GM19372 (cell line): Measurements from ENCODE around the gene VSIR.

ENCODE experiments used
- ATAC-seq: cut with Tn5 transposase; IDR thresholded peaks from one replicate; pipeline ENCODE4 v1.9.1; 2021; ENCODE audit warnings: mild to moderate bottlenecking, low read depth, moderate library complexity; ENCODE audit not compliant: unreplicated experiment

VSIR gene

DNA sequence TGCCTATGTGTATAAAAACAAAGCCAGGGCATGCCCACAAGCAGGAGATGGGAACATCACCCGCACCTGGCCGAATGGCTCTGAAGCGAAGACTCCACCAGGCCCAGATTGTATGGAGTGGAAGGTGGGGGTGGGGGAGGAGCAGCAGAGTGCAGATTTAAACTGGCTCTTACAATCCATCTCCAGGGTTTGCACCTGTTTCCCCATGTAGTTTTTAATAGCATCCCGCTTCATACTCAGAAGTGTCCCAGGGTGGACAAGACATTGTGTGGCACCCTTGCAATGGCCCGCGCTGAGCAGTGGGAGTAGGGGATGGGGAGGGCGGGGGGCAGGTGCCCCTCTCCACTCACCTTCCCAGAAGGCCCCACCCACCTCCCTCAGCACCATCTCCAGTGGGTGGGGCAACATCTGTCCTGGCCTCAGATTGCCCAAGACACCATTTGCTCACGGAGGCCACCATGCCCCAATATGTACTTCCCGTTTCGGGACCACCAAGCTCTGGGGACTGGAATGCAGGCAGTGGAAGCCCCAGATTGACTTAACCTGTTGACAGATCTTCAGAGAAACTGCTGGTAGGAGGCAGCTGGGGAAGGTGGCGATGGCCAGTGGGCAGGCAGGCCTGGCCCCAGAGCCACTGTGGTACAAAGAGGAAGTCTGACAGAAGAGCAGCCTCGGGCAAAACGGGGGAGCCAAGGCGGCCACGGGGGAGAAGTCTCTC lies 23.0 kb downstream of the VSIR start:
- ATAC-seq, result no peak

DNA sequence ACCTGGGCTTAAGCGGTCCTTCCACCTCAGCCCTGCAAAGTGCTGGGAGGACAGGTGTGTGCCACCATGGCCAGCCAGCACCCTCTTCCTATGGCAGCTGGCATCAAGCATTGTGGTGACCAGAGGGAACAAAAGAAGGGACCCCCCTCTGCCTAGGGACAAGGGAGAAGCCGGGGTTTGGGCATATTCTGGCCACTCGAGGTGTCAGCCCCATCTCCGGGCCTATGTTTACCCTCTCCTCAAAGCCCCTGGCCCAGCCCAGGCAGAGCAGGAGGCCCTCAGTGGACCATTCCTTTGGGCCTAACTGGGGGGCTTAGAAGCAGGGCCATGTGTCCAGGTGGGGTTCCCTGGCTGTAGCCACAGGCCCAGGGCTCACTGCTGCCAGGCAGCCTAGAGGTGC lies 23.9 kb downstream of the VSIR start:
- no peak for ATAC-seq

DNA sequence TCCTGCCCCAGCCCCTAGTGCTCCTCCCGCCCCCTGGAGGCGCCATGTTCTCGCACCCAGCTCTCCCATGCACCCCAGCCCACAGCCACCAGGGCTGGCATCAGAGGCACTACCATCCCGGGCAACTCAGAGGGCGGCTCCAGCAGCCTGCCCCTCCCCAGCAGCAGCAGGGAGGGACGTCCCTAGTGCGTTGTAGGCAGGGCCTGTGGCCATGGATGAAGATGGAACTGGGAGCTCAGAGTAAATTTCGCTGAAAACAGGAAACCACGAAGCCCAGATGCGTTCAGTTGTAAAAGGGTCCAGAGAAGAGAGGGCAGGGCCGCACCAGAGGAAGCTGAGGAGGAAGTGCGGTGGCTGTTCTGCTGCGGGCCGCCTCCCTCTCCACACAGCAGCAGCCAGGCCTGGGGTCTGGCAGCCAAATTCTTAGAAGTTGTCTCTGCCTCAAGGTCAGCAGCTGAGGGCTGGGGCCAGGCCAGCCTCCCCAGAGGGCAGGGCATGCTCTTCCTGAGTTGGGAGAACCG lies 24.6 kb downstream of the VSIR start:
- ATAC-seq, result peak; percentile 72

DNA sequence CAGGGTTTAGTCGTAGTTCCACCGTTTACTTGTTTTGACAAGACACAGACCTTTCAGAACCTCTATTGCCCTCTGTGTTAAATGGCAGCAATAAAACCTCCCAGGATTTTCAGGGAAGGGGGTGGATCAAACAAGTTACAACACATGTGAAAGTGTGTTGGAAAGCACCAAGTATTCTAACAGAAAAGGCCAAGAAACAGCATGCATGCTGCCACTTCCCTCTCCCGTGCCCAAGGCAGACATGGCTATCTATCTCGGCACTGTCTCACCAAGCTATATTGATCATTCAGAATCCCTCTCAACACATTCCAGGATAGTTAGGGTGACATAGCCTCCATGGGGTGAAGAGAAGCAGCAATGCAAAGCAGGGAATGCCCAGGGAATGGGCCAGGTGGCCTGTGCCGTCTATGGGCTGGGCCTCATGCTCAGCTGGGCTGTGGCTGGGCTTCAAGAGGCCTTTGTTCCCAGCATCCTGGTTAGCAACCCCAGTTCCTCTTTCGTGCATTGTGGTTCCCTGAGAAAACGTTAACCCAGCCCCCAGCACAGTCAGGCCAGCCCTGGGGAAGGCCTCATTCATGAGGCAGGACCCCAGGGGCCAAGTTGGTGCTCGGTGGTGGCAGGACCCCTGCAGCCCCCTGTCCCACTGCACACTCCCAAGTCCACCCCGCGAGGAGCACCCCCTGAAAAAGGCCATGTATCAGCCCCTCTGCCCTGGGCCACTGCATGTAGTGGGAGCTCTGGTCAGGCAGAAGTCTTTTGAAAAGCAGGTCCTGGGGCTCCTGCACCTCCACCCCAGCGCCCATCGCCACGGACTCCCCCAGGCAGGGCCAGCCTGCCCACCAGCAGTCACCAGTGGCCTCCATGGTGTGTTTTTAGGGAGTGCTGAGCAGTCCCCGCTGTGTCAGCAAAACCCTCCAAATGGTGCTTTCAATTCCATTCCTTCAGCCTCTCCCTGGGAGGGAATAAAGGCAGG lies 25.5 kb downstream of the VSIR start:
- no peak for ATAC-seq

DNA sequence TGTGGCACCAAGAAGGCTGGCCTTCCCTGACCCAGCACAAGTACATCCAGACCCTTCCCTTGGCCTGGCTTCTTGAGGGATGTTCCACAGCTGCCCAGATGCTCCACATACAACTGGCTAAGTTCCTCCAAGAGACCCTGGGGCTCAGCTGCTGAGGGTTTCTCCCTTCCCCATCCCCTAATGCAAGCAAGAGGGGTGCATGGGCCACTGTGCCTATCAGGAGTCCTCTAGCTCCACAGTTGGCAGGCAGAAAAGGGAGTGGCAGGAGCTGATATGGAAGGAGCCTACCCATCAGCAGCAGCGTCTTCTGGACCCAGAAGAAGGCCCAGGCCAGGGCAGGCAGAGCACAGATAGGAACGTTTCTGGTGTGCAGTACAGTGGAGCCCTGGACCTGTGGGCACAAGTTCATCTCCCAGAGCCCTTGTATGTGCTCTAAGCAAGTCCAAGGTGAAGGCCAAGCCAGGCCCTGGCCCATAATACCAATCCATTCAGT lies 26.2 kb downstream of the VSIR start:
- no peak for ATAC-seq

DNA sequence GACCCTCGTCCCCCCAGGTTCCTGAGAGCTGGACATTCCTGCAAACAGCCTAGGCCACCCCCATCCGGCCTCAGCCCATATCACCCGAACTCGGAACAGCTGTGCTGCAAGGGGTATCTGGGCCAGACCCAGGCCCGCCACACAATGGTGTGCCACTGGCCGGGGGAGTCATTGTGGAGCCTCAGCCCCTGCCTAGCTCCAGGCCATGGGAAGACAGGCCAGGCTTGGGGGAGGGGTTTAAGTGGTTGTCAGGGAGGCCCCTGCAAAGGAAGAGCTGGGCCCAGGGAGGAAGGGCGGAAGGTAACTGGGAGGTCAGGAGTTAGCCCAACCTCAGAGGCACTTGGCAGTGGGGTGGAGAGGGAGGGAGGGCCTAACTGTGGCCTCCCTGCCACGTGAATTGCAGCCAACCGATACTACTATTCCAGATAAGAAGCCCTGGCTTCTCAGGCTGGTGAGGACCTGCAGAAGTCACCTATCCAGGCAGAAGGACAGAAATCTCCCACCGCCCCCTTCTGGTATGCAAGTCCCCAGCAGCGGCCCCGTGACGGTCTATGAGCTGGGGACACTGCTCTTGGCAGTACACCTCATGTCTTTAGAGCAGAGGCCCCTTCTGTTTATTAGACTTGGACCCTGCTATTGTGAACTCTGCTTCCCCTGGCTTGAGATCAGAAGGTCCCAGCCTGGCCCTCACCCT lies 26.8 kb downstream of the VSIR start:
- ATAC-seq, result no peak

DNA sequence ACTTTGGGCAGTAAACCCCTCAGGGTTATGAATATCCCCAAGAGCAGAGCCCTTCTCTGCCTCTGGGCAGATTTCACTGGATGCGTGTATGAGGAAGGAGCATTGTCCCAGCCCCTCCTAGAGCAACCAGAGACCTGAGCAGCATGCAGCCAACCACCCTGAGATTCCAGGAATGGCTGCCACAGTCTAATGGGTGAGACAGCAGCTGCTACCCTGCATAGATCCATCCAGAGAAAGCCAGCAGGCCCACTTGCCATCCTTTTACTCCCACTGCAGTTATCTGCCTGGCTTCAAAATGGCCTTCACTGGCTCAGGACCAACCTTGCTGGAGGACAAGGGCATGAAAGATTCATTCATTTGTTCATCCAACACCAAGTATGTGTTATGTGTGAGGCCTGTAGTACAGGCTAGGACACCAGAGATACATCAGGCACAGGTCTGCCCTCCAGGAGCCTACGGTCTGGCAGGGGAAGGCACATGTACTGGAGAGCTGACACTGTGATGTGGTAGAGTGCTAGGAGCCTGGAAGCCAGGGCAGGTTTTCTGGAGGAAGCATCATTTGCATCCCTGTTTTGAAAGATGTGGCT lies 27.6 kb downstream of the VSIR start:
- no peak for ATAC-seq

DNA sequence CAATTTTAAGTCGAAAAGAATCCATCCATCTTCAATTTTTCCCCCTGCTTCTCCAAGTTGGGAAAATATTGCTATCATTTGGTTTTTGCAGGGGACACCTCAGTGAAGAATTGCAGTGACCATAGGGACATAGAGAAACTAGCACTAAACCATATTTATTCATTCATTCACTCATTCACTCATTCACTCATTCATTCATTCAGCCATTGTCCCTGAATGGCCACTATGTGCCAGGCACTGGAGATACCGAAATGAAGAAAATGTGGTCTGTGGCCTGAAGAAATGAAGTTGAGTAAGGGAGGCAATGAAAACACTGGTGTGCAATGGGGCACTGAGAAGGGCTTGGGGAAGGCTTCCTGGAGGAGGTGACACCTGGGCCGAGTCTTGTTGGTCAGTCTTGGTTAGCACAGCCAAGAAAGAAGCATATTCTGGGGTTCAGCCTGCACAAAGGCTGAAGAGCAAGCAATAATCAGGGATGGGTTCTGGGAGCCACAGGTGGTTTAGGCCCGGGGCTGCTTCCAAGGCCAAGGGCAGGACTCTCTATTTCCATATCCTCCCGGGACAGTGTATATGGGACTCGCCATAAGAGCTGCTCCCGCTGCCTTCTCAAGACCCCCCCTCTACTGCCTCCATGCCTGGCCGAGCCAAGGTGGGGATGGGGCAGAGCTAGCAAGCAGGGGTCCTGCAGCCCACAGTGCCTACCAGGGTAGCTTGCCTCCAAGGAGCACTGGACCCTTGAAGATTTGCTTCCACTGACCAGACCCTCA lies 28.2 kb downstream of the VSIR start:
- ATAC-seq, result no peak

DNA sequence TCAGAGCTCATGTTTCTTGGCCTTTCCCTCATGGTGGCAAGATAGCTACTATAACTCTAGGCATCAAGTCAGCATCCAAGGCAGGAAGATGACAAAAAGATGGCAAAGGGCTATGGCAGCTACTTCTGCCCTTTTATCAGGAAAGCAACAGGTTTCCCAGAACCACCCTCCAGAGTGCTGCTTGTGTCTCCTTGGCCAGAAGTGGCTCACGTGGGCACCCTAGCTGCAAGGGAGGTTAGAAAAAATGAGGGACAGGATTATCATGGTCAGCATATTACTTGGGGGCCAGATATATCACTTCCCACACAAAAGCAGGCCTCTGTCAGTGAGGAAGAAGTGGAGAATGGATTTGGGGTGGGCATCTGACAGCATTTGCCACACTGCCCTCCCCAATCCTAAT lies 29.5 kb downstream of the VSIR start:
- ATAC-seq, result no peak

DNA sequence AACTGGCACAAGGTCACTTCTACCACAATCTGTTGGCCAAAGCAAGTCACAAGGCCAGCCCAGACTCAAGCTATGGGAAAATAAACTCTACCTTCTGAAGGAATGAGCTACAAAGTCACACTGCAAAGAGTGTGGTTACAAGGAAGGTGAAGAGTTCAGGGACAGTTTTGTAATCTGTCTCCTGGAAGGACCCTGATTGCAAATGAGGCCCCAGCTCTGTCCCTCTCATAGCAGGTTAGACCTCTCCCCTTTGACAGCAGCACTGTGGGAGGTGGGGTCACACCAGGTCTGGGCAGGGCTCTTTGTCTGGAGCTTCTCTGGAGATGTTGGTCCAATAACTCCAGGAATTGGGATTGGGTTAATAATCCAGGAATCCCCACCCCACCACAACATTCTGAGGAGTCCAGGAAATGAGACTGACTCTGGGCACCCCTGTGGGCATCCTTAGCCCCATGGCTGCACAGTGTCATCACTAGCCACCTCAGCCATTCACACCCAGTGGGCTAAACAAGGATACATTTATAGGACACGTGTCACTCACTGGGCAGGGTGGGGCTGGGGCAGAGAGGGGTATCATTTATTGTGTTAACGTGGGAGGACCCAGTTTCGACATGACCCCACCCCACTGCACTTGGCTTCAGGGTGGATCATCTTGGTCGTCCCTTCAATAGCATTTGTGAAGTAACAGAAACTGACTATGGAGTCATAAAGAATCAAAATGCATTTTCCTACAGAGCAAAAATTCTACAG lies 30.1 kb downstream of the VSIR start:
- ATAC-seq, result no peak

DNA sequence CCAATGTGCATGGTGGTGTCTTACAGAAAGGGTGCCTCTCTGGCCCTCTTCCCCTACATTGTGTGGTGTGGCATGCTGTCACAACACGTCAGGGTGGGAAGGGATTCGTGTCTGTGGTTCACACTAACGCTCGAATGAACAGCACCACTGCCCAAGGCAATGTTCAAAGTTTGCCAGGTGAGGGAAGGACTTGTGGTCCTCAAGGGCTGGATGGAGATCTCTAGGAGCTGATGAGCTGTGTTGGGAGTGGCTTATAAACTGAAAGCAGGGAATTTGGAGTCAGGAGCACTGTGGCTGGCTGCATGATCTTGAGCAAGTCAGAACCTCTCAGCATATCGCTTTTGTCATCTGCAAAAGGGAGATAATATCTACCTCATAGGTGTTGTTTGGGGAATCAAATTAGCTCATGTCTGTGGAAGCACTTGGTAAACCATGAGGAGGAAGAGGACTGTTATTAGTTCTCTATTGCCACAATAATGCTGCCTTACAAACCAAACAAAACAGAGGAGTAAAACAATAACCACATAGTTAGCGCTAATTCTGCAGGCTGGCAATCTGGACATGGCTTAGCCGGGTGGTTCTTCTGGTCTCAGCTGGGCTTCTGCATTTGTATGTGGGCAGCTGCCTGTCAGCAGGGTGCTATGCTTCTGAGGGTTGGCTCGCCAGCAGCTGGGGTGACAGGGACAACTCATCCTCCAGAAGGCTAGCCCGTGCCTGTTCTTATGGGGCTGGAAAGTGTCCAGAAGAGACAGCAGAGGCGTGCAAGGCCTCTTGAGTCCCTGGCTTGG lies 30.8 kb downstream of the VSIR start:
- no peak for ATAC-seq

DNA sequence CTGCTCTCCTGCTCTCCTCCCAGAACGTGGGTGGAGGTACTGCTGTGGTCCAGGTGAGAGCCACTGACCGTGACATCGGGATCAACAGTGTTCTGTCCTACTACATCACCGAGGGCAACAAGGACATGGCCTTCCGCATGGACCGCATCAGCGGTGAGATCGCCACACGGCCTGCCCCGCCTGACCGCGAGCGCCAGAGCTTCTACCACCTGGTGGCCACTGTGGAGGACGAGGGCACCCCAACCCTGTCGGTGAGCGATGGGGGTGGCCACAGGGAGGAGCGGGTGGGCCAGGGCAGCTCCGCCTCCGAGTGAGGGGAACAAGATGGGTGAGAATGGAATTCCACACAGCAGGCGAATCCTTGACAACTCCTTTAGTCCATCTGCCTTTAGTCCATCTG lies 31.6 kb downstream of the VSIR start:
- no peak for ATAC-seq

DNA sequence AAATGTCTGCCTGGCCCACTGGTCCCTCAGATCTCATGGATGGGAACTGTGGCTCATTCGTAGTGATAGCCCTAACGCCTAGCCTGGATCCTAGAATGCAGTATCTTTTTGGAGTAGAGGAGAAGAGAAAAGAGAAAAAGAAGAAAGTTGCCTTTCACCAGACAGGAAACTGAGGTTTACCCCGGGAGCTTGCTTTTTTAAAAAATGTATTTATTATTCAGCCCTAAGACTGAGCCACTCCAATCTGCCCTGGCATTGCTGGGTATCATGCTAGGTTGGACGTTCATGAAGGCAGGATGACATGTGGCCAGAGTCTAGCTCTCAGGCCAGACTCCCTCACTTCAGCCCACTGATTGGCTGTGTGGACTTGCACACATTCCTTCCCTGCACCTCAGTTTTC lies 32.3 kb downstream of the VSIR start:
- no peak for ATAC-seq

DNA sequence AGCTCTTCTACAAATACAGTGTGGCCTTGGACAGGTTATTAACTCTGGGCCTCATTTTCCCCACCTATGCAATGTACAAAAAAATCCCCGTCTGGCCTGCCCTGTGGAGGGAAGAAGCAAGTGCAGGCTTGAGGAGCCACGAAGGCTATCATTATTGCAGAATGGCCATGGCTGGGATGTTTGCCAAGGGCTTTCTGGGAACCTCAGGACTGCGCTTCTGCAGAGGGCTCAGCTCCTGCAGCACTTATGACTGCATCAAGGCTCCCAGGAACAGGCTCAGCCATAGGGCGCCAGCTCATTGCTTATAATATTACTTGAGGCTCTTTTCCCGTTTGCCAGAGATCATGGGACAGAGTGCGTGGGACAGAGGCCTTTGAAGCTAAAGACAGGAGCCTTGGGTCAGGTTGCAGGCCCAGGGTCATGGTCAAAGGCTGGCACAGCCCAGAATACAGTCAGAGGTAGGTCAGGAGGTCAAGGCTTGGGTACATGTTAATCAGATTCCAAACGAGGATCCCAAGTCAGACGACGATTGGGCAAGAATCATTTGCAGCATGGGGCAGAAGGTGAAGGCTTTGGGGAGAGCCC lies 33.2 kb downstream of the VSIR start:
- ATAC-seq, result no peak

DNA sequence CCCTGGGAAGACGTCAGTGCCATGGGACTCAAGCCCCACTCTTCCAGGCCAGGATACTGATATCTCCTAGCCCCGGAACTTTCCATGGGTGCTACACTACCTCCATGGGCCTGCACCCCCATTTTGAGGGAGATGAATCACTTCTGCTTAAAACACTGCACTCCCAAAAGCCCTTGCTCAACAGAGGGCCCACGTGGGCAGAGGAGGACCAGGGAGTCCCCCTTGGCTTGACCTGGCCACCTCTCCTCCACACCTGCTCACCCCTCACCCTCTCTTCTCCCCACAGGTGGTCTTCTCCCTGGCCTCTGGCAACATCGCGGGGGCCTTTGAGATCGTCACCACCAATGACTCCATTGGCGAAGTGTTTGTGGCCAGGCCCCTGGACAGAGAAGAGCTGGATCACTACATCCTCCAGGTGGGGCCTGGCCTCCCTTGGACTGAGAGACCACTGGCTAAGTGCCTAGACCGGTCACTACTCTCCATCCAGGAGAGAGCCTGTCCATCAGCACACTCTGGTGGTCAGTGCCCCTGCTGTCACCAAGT lies 33.9 kb downstream of the VSIR start:
- no peak for ATAC-seq

DNA sequence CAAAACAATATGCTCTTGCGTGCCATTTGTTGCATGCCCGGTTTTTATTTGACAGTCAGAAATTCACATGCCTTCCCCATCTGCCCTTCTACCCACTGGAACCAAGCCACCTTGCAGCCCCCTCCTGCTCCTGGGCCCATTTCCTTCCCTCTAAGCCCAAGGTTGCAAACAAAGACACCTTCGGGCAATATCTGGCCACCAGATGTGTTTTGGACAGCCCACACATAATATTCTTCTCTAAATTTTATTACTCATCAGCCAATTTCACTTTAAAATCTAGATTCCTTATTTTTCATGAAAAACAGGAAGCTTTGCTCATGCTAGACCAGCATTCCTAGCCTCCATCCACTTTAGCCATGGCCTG lies 35.5 kb downstream of the VSIR start:
- no peak for ATAC-seq

DNA sequence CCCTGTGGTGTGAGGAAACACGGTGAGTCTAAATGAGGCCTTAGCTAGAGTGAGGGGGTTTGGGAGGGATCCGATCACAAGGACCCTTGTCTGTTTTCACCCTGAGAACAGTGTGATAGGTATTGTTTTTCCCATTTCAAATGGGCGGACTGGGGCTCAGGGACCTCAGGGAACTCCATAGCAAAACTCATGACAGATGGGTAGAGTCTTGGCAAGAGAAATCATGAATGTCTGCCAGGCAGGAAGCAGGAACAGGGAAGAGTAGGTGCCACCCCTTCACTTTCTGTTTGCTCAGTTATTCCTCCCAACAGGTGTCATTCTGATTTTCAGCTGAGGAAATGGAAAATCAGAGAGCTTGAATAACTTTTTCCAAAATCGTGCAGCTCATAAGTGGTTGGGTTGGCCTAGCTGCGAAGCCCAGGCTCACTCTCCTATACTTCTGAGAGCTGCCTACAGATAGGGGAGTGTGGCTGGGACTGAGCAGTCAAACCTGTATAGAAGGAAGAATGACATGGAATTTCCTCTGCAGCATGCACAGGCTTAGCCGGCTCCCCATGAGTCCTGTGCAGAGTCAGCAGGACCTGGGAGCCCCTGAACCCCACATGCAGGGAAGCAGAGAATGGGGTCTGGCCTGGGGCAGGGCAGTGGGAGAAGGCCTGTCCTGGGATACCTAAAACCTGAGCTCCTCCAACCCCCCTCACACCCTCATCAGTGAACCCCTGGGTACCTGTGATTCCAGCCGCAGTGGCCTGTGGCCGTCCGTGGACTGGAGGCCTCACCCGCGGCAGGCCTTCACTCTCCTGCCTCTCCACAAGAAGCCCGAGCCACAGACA lies 36.1 kb downstream of the VSIR start:
- no peak for ATAC-seq
